Activated gamma-delta T cell treated with anti-CD3 and anti-CD28 coated beads, Interleukin-2, amount 50 U/mL, for 16 hours (primary cell): Measurements from ENCODE around the gene ANO2.

Experiments used
- DNase-seq: peaks from one replicate; pipeline ENCODE4 v3.0.0-alpha.2; 2020; ENCODE audit warnings: low read depth

The ANO2 gene

GRCh38 chr12:5916785-5917290, 28.2 kb downstream of the ANO2 start:
- DNase-seq = no peak

- DNase-seq = no peak
Observed at GRCh38 chr12:5915511-5915910, 29.5 kb downstream of the ANO2 start.

- no peak for DNase-seq
Observed at GRCh38 chr12:5914387-5915149, 30.5 kb downstream of the ANO2 start.

- DNase-seq = no peak
Observed at GRCh38 chr12:5913387-5913786, 31.7 kb downstream of the ANO2 start.

- DNase-seq = no peak
Observed at GRCh38 chr12:5912437-5913334, 32.4 kb downstream of the ANO2 start.

GRCh38 chr12:5912011-5912410, 33.0 kb downstream of the ANO2 start:
- DNase-seq = no peak

- DNase-seq = no peak
Observed at GRCh38 chr12:5910790-5911548, 34.1 kb downstream of the ANO2 start.

GRCh38 chr12:5909560-5909959, 35.5 kb downstream of the ANO2 start:
- DNase-seq = no peak

- DNase-seq = no peak
Observed at GRCh38 chr12:5908251-5908650, 36.8 kb downstream of the ANO2 start.

GRCh38 chr12:5907807-5908206, 37.3 kb downstream of the ANO2 start:
- DNase-seq = no peak

GRCh38 chr12:5905757-5906156, 39.3 kb downstream of the ANO2 start:
- no peak for DNase-seq

- DNase-seq = no peak
Observed at GRCh38 chr12:5904969-5905368, 40.1 kb downstream of the ANO2 start.

GRCh38 chr12:5904441-5904840, 40.6 kb downstream of the ANO2 start:
- DNase-seq = no peak

- DNase-seq = no peak
Observed at GRCh38 chr12:5902736-5903135, 42.3 kb downstream of the ANO2 start.

GRCh38 chr12:5901416-5901815, 43.6 kb downstream of the ANO2 start:
- no peak for DNase-seq

GRCh38 chr12:5900533-5901205, 44.4 kb downstream of the ANO2 start:
- DNase-seq = no peak

GRCh38 chr12:5900076-5900475, 45.0 kb downstream of the ANO2 start:
- DNase-seq = no peak

- DNase-seq = no peak
Observed at GRCh38 chr12:5899675-5900074, 45.4 kb downstream of the ANO2 start.

GRCh38 chr12:5898874-5899273, 46.2 kb downstream of the ANO2 start:
- no peak for DNase-seq

GRCh38 chr12:5889381-5890047, 55.5 kb downstream of the ANO2 start:
- no peak for DNase-seq

- no peak for DNase-seq
Observed at GRCh38 chr12:5888816-5889315, 56.2 kb downstream of the ANO2 start.
